Mesothelial cell of epicardium (in vitro differentiated cells): Measurements from ENCODE around the gene VAMP7. TPM values are rescaled to one million over a fixed set of nuclear protein-coding genes. Genes with fewer than 3 reads are reported as not detected.
A peak's percentile ranks its signal among the peaks of the same experiment; 100 is the strongest.

Experiments
- DNase-seq, 2 experiments: peaks; one replicate each; pipeline ENCODE4 v3.0.0; 2021; ENCODE audit warnings: low spot score in 2 of 2; ENCODE audit not compliant: unreplicated experiment in 2 of 2
- H3K27ac Mint-ChIP-seq: 2 replicates; pipeline ENCODE4 v1.8.0; 2021; ENCODE audit warnings: mixed read lengths
- H3K27me3 Mint-ChIP-seq: 2 replicates; pipeline ENCODE4 v1.8.0; 2021; ENCODE audit warnings: low read depth, mixed read lengths
- H3K36me3 Mint-ChIP-seq: 2 replicates; pipeline ENCODE4 v1.8.0; 2021; ENCODE audit warnings: mixed read lengths
- H3K4me1 Mint-ChIP-seq: 2 replicates; pipeline ENCODE4 v1.8.0; 2021; ENCODE audit warnings: mixed read lengths
- H3K4me3 Mint-ChIP-seq: 2 replicates; pipeline ENCODE4 v1.8.0; 2021; ENCODE audit warnings: mild to moderate bottlenecking, moderate library complexity, mixed read lengths
- H3K9me3 Mint-ChIP-seq: 2 replicates; pipeline ENCODE4 v1.8.0; 2021; ENCODE audit warnings: mixed read lengths
- CTCF ChIP-seq: fragments of 200-600 bp; sonication (generic); IDR thresholded peaks from one replicate; pipeline ENCODE4 v1.5.0; 2021; ENCODE audit warnings: antibody characterized with exemption; ENCODE audit not compliant: unreplicated experiment
- total RNA-seq: library from RNA; stranded (reverse); gene quantifications from 3 replicates; pipeline ENCODE4 v1.2.1, GENCODE V29; 2021

The VAMP7 gene
- total RNA-seq, 1 donor from 2014 or later = 20.5 TPM

DNA sequence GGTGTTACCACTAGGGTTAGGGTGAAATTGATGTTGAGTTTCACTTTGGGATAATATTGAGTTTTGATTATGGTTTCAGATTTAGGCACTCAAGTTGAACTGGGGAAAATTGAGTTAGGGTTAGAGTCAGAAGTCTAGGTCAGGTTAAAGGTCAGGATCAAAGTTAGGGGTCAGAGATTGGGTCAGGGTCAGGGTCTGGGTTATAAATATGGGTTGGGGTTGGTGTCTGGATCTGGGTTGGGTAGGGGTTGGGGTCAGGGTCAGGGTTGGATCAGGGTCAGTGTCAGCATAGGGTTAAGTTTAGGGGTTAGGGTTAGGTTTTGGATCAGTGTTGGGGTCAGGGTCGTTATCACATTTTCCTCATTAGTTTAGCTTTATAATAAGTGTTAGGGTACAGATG, 73.6 kb downstream of the VAMP7 start:
- H3K4me3 Mint-ChIP-seq = no peak overlapping the region
- no peaks in the 10 kb centered on the region for H3K36me3 Mint-ChIP-seq
- H3K27ac Mint-ChIP-seq = no peak overlapping the region
- DNase-seq = no peak
- peaks cover 7% of the 10 kb centered on the region for H3K9me3 Mint-ChIP-seq
- no peak for TF ChIP-seq CTCF
- H3K4me1 Mint-ChIP-seq = peaks cover 14% of the 10 kb centered on the region
- no peaks in the 10 kb centered on the region for H3K27me3 Mint-ChIP-seq

DNA sequence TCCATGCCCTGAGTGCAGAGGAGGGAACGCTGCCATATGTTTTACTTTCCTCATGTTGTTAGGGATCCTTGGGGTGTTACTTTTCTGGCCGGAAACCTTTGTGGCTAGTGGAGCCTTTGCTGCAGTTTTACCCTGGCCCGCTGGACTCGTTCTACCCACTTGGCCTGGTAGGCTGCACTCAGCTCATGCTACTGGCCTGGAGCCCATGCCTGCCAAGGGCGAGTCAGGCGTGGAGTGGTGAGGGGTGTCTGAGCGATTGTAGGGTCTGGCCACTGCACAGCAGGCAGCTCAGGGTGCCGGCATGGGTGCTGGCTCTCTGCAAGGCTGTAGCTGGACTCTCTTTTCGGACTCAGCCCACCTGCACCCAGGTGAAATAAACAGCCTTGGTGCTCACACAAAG, 75.0 kb downstream of the VAMP7 start:
- Mint-ChIP-seq H3K27me3 (no peaks in the 10 kb centered on the region), H3K4me1 (peaks cover 14% of the 10 kb centered on the region), H3K27ac (no peak overlapping the region), H3K4me3 (no peak overlapping the region), H3K36me3 (no peaks in the 10 kb centered on the region), H3K9me3 (peaks cover 7% of the 10 kb centered on the region)
- no peak for DNase-seq
- no peak for TF ChIP-seq CTCF

GRCh38 chrX:155956649-155957048, 75.5 kb downstream of the VAMP7 start:
- DNase-seq = no peak
- H3K9me3 Mint-ChIP-seq = peaks cover 10% of the 10 kb centered on the region
- no peak overlapping the region for H3K4me3 Mint-ChIP-seq
- TF ChIP-seq CTCF = no peak
- H3K4me1 Mint-ChIP-seq = peaks cover 14% of the 10 kb centered on the region
- no peaks in the 10 kb centered on the region for H3K27me3 Mint-ChIP-seq
- H3K27ac Mint-ChIP-seq = no peak overlapping the region
- no peaks in the 10 kb centered on the region for H3K36me3 Mint-ChIP-seq

DNA sequence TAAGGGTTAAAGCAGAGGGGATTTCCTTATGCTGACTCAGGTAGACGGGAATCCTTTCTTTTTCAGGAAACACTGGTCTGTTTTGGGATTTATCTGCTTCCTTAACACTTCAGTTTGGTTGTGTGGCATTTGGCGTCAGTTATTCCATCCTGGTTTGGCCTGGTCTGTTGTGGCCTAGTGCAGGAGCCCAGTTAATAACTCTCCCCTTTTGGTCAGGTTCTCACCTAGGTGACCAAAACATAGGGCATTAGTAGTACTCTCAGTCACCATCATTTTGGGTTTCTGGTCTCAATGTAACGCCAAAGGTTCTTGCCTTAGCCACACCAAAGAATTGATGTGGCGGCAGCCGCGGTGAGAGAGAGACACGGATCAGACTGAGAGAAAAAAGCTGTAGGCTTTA, 76.7 kb downstream of the VAMP7 start:
- no peak for TF ChIP-seq CTCF
- no peak overlapping the region for H3K4me3 Mint-ChIP-seq
- no peak for DNase-seq
- H3K4me1 Mint-ChIP-seq = peaks cover 14% of the 10 kb centered on the region
- H3K27me3 Mint-ChIP-seq = no peaks in the 10 kb centered on the region
- peak overlapping the region; percentile 56 for H3K27ac Mint-ChIP-seq
- peaks cover 18% of the 10 kb centered on the region for H3K9me3 Mint-ChIP-seq
- H3K36me3 Mint-ChIP-seq = no peaks in the 10 kb centered on the region

DNA sequence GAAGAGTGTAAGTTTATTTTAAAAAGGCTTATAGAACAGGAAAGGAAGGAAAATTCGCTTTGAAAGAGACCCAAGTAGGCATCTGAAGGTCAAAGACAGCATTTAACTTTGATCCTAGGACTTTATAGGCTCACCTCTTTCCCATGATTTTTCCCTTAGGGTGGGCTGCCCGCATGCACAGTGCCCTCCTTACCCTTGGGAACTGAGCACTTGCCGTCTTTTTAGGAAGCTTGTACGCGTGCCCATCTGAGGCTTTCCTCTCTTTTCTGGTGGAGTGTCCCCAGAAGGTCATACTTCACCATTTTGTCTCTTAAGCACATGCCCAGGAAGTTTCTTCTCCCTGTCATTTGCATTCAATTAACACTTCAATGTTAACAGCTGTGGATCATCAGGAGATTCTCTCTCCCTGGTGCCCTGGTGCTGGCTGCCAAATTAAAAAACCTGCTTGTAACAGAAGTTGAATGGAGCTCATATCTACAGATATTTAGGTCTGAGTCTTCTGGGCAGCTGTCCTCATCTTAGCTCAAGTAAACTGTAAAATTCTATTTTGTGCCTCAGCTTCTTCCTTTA, 78.0 kb downstream of the VAMP7 start:
- Mint-ChIP-seq H3K27me3 (no peaks in the 10 kb centered on the region), H3K4me1 (peaks cover 14% of the 10 kb centered on the region), H3K27ac (peak overlapping the region; percentile 68), H3K4me3 (peak overlapping the region; percentile 28), H3K9me3 (peaks cover 23% of the 10 kb centered on the region), H3K36me3 (peaks cover 3% of the 10 kb centered on the region)
- no peak for TF ChIP-seq CTCF
- no peak for DNase-seq

DNA sequence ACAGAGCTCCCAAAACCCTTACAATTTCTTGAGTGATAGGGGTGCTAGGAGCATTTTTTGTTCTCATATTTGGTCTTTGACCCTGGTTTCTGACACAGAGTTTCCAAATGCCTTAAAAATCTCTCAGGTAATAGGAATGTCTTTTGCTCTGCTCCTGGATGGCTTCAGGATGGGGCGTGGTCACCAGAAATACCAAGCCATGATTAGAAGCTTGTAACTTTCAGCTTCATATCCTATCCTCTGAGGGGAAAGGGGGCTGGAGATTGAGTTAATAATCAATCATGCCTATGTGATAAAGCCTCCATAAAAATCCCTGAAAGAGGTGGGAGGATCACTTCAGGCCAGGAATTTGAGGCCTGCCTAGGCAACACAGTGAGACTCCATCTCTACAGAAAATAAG, 81.8 kb downstream of the VAMP7 start:
- TF ChIP-seq CTCF = no peak
- Mint-ChIP-seq H3K27ac (no peak overlapping the region), H3K4me3 (no peak overlapping the region), H3K27me3 (no peaks in the 10 kb centered on the region), H3K4me1 (peaks cover 5% of the 10 kb centered on the region), H3K9me3 (peaks cover 41% of the 10 kb centered on the region), H3K36me3 (peaks cover 3% of the 10 kb centered on the region)
- DNase-seq = no peak
